Measurements from ENCODE around the gene PRSS56. TPM values are rescaled to one million over a fixed set of nuclear protein-coding genes. Genes with fewer than 3 reads are reported as not detected.

Gene PRSS56
- total and polyA plus RNA-seq, 2 donors (not counting 1 experiment from before 2014, with no cell fraction given): not detected

- no peaks in the 10 kb centered on the region for H3K36me3 ChIP-seq (ENCODE audit: control insufficient read depth, insufficient read depth, low read length)
- H3K4me1 ChIP-seq (ENCODE audit: control insufficient read depth, extremely low read depth, insufficient read depth, low read length): no peaks in the 10 kb centered on the region
- H2AFZ ChIP-seq (ENCODE audit: low read length): no peak overlapping the region
- peak overlapping the region; percentile 95 for H3K4me2 ChIP-seq (ENCODE audit: extremely low read depth, insufficient read depth, low read length)
- no peaks in the 10 kb centered on the region for H3K9me3 ChIP-seq (ENCODE audit: control insufficient read depth, insufficient read depth, low read depth, low read length)
- peaks cover 58% of the 10 kb centered on the region for H3K79me2 ChIP-seq (ENCODE audit: control insufficient read depth, insufficient read depth, low read length)
- no peak overlapping the region for H3K9ac ChIP-seq (ENCODE audit: insufficient read depth, low read length)
- DNase-seq (ENCODE audit: low read depth in 2 of 2): no peak
- peak overlapping the region; percentile 77 to 95 (median 90) for H3K4me3 ChIP-seq (replicated peaks in 1 of 4; ENCODE audit: control extremely low read depth in 1 of 4, insufficient read depth in 1 of 4, low read depth in 3 of 4, low read length in 4 of 4)
- peak overlapping the region; percentile 97 for H3K27ac ChIP-seq (ENCODE audit: insufficient read depth, low read length)
- TF ChIP-seq CTCF (conservative IDR thresholded peaks at IDR 0.05 in 1 of 2, IDR thresholded peaks at IDR 0.05 in 1 of 2; ENCODE audit: low read depth in 1 of 2, low read length in 2 of 2) (no peak), EZH2 (IDR thresholded peaks at IDR 0.05; ENCODE audit: low read length, missing control alignments) (no peak)
- no peaks in the 10 kb centered on the region for H4K20me1 ChIP-seq (ENCODE audit: control insufficient read depth, extremely low read depth, insufficient read depth, low read length)
- no peaks in the 10 kb centered on the region for H3K27me3 ChIP-seq (ENCODE audit: control insufficient read depth, insufficient read depth, low read length)
Observed at GRCh38 chr2:232551776-232552175, 31.6 kb downstream of the PRSS56 start.

GRCh38 chr2:232556426-232556825, 36.2 kb downstream of the PRSS56 start:
- Histone ChIP-seq H3K27me3 (ENCODE audit: control insufficient read depth, insufficient read depth, low read length) (no peaks in the 10 kb centered on the region), H3K4me2 (ENCODE audit: extremely low read depth, insufficient read depth, low read length) (no peak overlapping the region), H3K4me1 (ENCODE audit: control insufficient read depth, extremely low read depth, insufficient read depth, low read length) (no peaks in the 10 kb centered on the region), H3K79me2 (ENCODE audit: control insufficient read depth, insufficient read depth, low read length) (peaks cover 51% of the 10 kb centered on the region), H2AFZ (ENCODE audit: low read length) (no peak overlapping the region), H3K36me3 (ENCODE audit: control insufficient read depth, insufficient read depth, low read length) (peaks cover 9% of the 10 kb centered on the region), H3K27ac (ENCODE audit: insufficient read depth, low read length) (no peak overlapping the region), H3K9ac (ENCODE audit: insufficient read depth, low read length) (no peak overlapping the region), H3K9me3 (ENCODE audit: control insufficient read depth, insufficient read depth, low read depth, low read length) (no peaks in the 10 kb centered on the region), H3K4me3 (replicated peaks in 1 of 4; ENCODE audit: control extremely low read depth in 1 of 4, insufficient read depth in 1 of 4, low read depth in 3 of 4, low read length in 4 of 4) (no peak overlapping the region), H4K20me1 (ENCODE audit: control insufficient read depth, extremely low read depth, insufficient read depth, low read length) (no peaks in the 10 kb centered on the region)
- TF ChIP-seq EZH2 (IDR thresholded peaks at IDR 0.05; ENCODE audit: low read length, missing control alignments) (no peak), CTCF (conservative IDR thresholded peaks at IDR 0.05 in 1 of 2, IDR thresholded peaks at IDR 0.05 in 1 of 2; ENCODE audit: low read depth in 1 of 2, low read length in 2 of 2) (no peak)
- no peak for DNase-seq (ENCODE audit: low read depth in 2 of 2)

- H4K20me1 ChIP-seq (ENCODE audit: control insufficient read depth, extremely low read depth, insufficient read depth, low read length): no peaks in the 10 kb centered on the region
- no peaks in the 10 kb centered on the region for H3K27me3 ChIP-seq (ENCODE audit: control insufficient read depth, insufficient read depth, low read length)
- H3K4me1 ChIP-seq (ENCODE audit: control insufficient read depth, extremely low read depth, insufficient read depth, low read length): no peaks in the 10 kb centered on the region
- H3K4me2 ChIP-seq (ENCODE audit: extremely low read depth, insufficient read depth, low read length): no peak overlapping the region
- no peak overlapping the region for H2AFZ ChIP-seq (ENCODE audit: low read length)
- TF ChIP-seq CTCF (conservative IDR thresholded peaks at IDR 0.05 in 1 of 2, IDR thresholded peaks at IDR 0.05 in 1 of 2; ENCODE audit: low read depth in 1 of 2, low read length in 2 of 2) (no peak), EZH2 (IDR thresholded peaks at IDR 0.05; ENCODE audit: low read length, missing control alignments) (no peak)
- H3K79me2 ChIP-seq (ENCODE audit: control insufficient read depth, insufficient read depth, low read length): peaks cover 2% of the 10 kb centered on the region
- no peak overlapping the region for H3K4me3 ChIP-seq (replicated peaks in 1 of 4; ENCODE audit: control extremely low read depth in 1 of 4, insufficient read depth in 1 of 4, low read depth in 3 of 4, low read length in 4 of 4)
- DNase-seq (ENCODE audit: low read depth in 2 of 2): no peak
- H3K36me3 ChIP-seq (ENCODE audit: control insufficient read depth, insufficient read depth, low read length): peaks cover 7% of the 10 kb centered on the region
- no peaks in the 10 kb centered on the region for H3K9me3 ChIP-seq (ENCODE audit: control insufficient read depth, insufficient read depth, low read depth, low read length)
- no peak overlapping the region for H3K9ac ChIP-seq (ENCODE audit: insufficient read depth, low read length)
- H3K27ac ChIP-seq (ENCODE audit: insufficient read depth, low read length): no peak overlapping the region
Observed at GRCh38 chr2:232562515-232563151, 42.4 kb downstream of the PRSS56 start.

Data from fibroblast of lung (primary cell).